GM21423 (cell line): ENCODE results near the gene PLXDC1.

Source experiments
- ATAC-seq: cut with Tn5 transposase; IDR thresholded peaks from one replicate; pipeline ENCODE4 v1.9.1; 2021; ENCODE audit warnings: mild to moderate bottlenecking, moderate library complexity; ENCODE audit not compliant: unreplicated experiment

Gene PLXDC1

GRCh38 chr17:39158623-39159022, 7.2 kb upstream of the PLXDC1 start:
- no peak for ATAC-seq

- no peak for ATAC-seq
These were observed 5.1 kb upstream of the PLXDC1 start for GRCh38 chr17:39156491-39156890.

- ATAC-seq = no peak
These were observed 4.2 kb upstream of the PLXDC1 start for GRCh38 chr17:39155654-39156053.

GRCh38 chr17:39153599-39154051, 2.2 kb upstream of the PLXDC1 start:
- peak; percentile 52 for ATAC-seq

- no peak for ATAC-seq
These were observed 744 bp upstream of the PLXDC1 start for GRCh38 chr17:39151943-39152818.

GRCh38 chr17:39150795-39151149, 665 bp downstream of the PLXDC1 start:
- no peak for ATAC-seq

GRCh38 chr17:39150104-39150634, 1.3 kb downstream of the PLXDC1 start:
- ATAC-seq = no peak

- no peak for ATAC-seq
These were observed 3.9 kb downstream of the PLXDC1 start for GRCh38 chr17:39147221-39148185.

GRCh38 chr17:39146273-39146672, 5.2 kb downstream of the PLXDC1 start:
- ATAC-seq = no peak

- no peak for ATAC-seq
These were observed 6.3 kb downstream of the PLXDC1 start for GRCh38 chr17:39145143-39145542.

- no peak for ATAC-seq
These were observed 7.0 kb downstream of the PLXDC1 start for GRCh38 chr17:39144416-39144840.

GRCh38 chr17:39143552-39144093, 7.8 kb downstream of the PLXDC1 start:
- no peak for ATAC-seq

- ATAC-seq = no peak
These were observed 9.3 kb downstream of the PLXDC1 start for GRCh38 chr17:39141915-39142664.

GRCh38 chr17:39141294-39141693, 10.1 kb downstream of the PLXDC1 start:
- ATAC-seq = no peak

GRCh38 chr17:39139561-39139960, 11.9 kb downstream of the PLXDC1 start:
- ATAC-seq = no peak

- ATAC-seq = no peak
These were observed 12.3 kb downstream of the PLXDC1 start for GRCh38 chr17:39139161-39139511.

GRCh38 chr17:39138431-39139160, 12.8 kb downstream of the PLXDC1 start:
- no peak for ATAC-seq

- ATAC-seq = no peak
These were observed 16.6 kb downstream of the PLXDC1 start for GRCh38 chr17:39134878-39135277.

GRCh38 chr17:39132192-39132610, 19.2 kb downstream of the PLXDC1 start:
- ATAC-seq = no peak

GRCh38 chr17:39131616-39132015, 19.8 kb downstream of the PLXDC1 start:
- ATAC-seq = no peak
